Esophagus squamous epithelium (tissue), 4 donors: ENCODE measurements around the gene MIA.
"Not testable (repeated sequence)": the region's sequence is repeated elsewhere in the genome, so short reads cannot be mapped to it uniquely, and the experiment has no call there.

Source experiments
- POLR2A ChIP-seq, 4 donors: fragments of 450-650 bp; IDR thresholded peaks; one replicate each; pipeline ENCODE4 v1.6.1; 2017; ENCODE audit warnings: antibody characterized with exemption in 4 of 4, mild to moderate bottlenecking in 4 of 4, moderate library complexity in 3 of 4
- TF ChIP-seq, protein P1 (sequence below), 6 experiments: fragments of 450-650 bp in 4 of 6; fragments of 200-600 bp in 2 of 6; sonication (generic) in 2 of 6; IDR thresholded peaks; one replicate each; pipeline ENCODE4 v1.5.1; 2016 to 2019; ENCODE audit warnings: antibody characterized with exemption in 6 of 6, mild to moderate bottlenecking in 4 of 6, moderate library complexity in 4 of 6

GRCh38 chr19:40730065-40730464 is 45.3 kb upstream of the MIA start:
- TF ChIP-seq, protein P1, sequence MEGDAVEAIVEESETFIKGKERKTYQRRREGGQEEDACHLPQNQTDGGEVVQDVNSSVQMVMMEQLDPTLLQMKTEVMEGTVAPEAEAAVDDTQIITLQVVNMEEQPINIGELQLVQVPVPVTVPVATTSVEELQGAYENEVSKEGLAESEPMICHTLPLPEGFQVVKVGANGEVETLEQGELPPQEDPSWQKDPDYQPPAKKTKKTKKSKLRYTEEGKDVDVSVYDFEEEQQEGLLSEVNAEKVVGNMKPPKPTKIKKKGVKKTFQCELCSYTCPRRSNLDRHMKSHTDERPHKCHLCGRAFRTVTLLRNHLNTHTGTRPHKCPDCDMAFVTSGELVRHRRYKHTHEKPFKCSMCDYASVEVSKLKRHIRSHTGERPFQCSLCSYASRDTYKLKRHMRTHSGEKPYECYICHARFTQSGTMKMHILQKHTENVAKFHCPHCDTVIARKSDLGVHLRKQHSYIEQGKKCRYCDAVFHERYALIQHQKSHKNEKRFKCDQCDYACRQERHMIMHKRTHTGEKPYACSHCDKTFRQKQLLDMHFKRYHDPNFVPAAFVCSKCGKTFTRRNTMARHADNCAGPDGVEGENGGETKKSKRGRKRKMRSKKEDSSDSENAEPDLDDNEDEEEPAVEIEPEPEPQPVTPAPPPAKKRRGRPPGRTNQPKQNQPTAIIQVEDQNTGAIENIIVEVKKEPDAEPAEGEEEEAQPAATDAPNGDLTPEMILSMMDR (IDR thresholded peaks at IDR 0.05), result not testable (repeated sequence)
- not testable (repeated sequence) for TF ChIP-seq POLR2A (IDR thresholded peaks at IDR 0.05)
